IMR-90 (cell line): ENCODE data around the gene MAP7.

Experiments used
- MAFK ChIP-seq: IDR thresholded peaks from 2 replicates; pipeline ENCODE4 v1.6.1; 2012; ENCODE audit warnings: low read depth, low read length, improper control_type of control experiment
- NFE2L2 ChIP-seq: fragments of 150-350 bp; IDR thresholded peaks from 2 replicates; pipeline ENCODE4 v1.6.1; 2016; ENCODE audit warnings: low read depth, mild to moderate bottlenecking, low read length
- POLR2A ChIP-seq: IDR thresholded peaks from 2 replicates; pipeline ENCODE4 v1.6.1; 2012; ENCODE audit warnings: mild to moderate bottlenecking, low read depth, low read length
- RAD21 ChIP-seq: IDR thresholded peaks from 2 replicates; pipeline ENCODE4 v1.6.1; 2012; ENCODE audit warnings: low read length, improper control_type of control experiment
- RCOR1 ChIP-seq: IDR thresholded peaks from 2 replicates; pipeline ENCODE4 v1.6.1; 2012; ENCODE audit warnings: mild to moderate bottlenecking, low read length, improper control_type of control experiment; ENCODE audit not compliant: insufficient replicate concordance
- RFX5 ChIP-seq: IDR thresholded peaks from 2 replicates; pipeline ENCODE4 v1.8.0; 2012; ENCODE audit warnings: low read depth, mild to moderate bottlenecking, low read length, moderate library complexity
- TF ChIP-seq, protein P1 (sequence below): conservative IDR thresholded peaks from 2 replicates; pipeline ENCODE4 v1.5.1; 2012; ENCODE audit warnings: mild to moderate bottlenecking, low read depth, low read length, improper control_type of control experiment
- TF ChIP-seq, protein P2 (sequence below): fragments of 150-350 bp; IDR thresholded peaks from 2 replicates; pipeline ENCODE4 v1.6.1; 2016; ENCODE audit warnings: low read depth, mild to moderate bottlenecking, low read length, moderate library complexity, borderline replicate concordance

DNA sequence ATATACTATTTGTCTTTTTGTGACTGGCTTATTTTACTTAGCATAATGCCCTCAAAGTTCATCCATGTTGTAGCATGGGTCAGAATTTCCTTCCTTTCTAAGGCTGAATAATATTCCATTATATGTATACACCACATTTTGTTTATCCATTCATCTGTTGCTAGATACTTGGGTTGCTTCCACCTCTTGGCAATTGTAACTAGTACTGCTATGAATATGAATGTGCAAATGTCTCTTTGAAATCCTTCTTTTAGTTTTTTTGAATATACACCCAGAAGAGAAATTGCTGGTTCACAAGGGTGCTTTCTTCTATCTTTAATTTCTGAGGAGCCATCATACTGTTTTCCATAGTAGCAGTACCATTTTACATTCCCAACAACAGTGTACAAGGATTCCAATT, 21.3 kb upstream of the MAP7 start:
- TF ChIP-seq, protein P1, sequence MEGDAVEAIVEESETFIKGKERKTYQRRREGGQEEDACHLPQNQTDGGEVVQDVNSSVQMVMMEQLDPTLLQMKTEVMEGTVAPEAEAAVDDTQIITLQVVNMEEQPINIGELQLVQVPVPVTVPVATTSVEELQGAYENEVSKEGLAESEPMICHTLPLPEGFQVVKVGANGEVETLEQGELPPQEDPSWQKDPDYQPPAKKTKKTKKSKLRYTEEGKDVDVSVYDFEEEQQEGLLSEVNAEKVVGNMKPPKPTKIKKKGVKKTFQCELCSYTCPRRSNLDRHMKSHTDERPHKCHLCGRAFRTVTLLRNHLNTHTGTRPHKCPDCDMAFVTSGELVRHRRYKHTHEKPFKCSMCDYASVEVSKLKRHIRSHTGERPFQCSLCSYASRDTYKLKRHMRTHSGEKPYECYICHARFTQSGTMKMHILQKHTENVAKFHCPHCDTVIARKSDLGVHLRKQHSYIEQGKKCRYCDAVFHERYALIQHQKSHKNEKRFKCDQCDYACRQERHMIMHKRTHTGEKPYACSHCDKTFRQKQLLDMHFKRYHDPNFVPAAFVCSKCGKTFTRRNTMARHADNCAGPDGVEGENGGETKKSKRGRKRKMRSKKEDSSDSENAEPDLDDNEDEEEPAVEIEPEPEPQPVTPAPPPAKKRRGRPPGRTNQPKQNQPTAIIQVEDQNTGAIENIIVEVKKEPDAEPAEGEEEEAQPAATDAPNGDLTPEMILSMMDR, result no peak
- no peak for TF ChIP-seq RCOR1
- no peak for TF ChIP-seq POLR2A
- no peak for TF ChIP-seq RAD21
- no peak for TF ChIP-seq MAFK
- TF ChIP-seq, protein P2, sequence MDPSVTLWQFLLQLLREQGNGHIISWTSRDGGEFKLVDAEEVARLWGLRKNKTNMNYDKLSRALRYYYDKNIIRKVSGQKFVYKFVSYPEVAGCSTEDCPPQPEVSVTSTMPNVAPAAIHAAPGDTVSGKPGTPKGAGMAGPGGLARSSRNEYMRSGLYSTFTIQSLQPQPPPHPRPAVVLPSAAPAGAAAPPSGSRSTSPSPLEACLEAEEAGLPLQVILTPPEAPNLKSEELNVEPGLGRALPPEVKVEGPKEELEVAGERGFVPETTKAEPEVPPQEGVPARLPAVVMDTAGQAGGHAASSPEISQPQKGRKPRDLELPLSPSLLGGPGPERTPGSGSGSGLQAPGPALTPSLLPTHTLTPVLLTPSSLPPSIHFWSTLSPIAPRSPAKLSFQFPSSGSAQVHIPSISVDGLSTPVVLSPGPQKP, result no peak
- TF ChIP-seq NFE2L2, result no peak
- no peak for TF ChIP-seq RFX5
